ENCODE measurements around the gene MRPS27. TPM values are rescaled to one million over a fixed set of nuclear protein-coding genes. Genes with fewer than 3 reads are reported as not detected.

Gene MRPS27
- total and polyA plus RNA-seq, 4 donors, result 17.6 to 38.7 (median 34.9) TPM

DNA sequence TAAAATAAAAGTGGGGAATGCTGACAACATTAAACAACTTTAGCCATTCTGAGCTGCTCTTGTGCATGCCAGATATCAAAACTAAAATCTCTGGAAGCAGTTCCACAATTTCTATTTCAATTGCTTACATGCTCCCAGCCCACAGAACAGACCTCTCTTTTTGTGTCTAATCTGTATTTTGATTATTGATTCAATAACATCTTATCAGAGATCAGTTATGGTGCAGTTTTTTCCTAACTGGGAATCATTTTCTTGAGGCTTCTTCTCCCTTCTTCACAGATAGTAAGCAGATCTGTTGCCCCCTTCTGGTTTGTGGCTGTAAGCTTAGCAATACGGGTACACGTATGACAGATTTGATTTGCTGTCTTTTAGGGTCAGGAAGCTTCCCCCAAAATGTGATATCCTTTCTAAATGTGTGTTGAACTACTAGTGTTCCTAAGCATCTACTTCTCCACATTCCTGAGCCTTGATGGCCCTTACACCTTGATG lies 39.4 kb downstream of the MRPS27 start:
- H3K27me3 ChIP-seq (ENCODE audit: control insufficient read depth in 4 of 4, insufficient read depth in 4 of 4, low read length in 3 of 4), result no peaks in the 10 kb centered on the region
- no peak overlapping the region for H3K9ac ChIP-seq (ENCODE audit: low read depth in 1 of 2, low read length in 2 of 2)
- TF ChIP-seq EGR1 (IDR thresholded peaks at IDR 0.05; ENCODE audit: low read depth in 2 of 2) (no peak), RAD21 (IDR thresholded peaks at IDR 0.05) (peak; percentile 20 to 57), SP1 (IDR thresholded peaks at IDR 0.05) (no peak), FOXA2 (IDR thresholded peaks at IDR 0.05) (no peak)
- H3K36me3 ChIP-seq (ENCODE audit: control insufficient read depth in 4 of 4, insufficient read depth in 3 of 4, low read depth in 1 of 4, low read length in 3 of 4), result no peaks in the 10 kb centered on the region
- 80% methylated on average over 2 of the region's 2 CpGs for WGBS
- H3K4me1 ChIP-seq (ENCODE audit: control insufficient read depth in 4 of 4, insufficient read depth in 4 of 4, low read length in 3 of 4), result no peaks in the 10 kb centered on the region
- DNase-seq (ENCODE audit: low spot score), result no peak
- H3K27ac ChIP-seq (ENCODE audit: low read depth in 1 of 2, low read length in 2 of 2), result no peak overlapping the region
- H3K4me3 ChIP-seq (ENCODE audit: low read depth in 1 of 3, low read length in 3 of 3), result no peak overlapping the region
- no peaks in the 10 kb centered on the region for H3K9me3 ChIP-seq (ENCODE audit: control insufficient read depth in 4 of 4, low read length in 3 of 4)

DNA sequence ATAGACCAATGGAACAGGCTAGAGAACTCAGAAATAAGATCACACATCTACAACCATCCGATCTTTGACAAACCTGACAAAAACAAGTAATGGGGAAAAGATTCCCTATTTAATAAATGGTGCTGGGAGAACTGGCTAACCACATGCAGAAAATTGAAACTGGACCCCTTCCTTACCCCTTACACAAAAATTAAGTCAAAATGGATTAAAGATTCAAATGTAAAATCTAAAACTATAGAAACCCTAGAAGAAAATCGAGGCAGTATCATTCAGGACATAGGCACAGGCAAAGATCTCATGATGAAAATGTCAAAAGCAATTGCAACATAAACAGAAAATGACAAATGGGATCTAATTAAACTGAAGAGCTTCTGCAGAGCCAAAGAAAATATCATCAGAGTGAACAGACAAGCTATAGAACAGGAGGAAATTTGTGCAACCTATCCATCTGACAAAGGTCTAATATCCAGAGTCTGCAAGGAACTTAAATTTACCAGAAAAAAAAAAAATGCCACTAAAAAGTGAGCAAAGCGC lies 43.8 kb downstream of the MRPS27 start:
- Histone ChIP-seq H3K9ac (ENCODE audit: low read depth in 1 of 2, low read length in 2 of 2) (no peak overlapping the region), H3K4me3 (ENCODE audit: low read depth in 1 of 3, low read length in 3 of 3) (no peak overlapping the region), H3K27ac (ENCODE audit: low read depth in 1 of 2, low read length in 2 of 2) (no peak overlapping the region), H3K27me3 (ENCODE audit: control insufficient read depth in 4 of 4, insufficient read depth in 4 of 4, low read length in 3 of 4) (no peaks in the 10 kb centered on the region), H3K9me3 (ENCODE audit: control insufficient read depth in 4 of 4, low read length in 3 of 4) (no peaks in the 10 kb centered on the region), H3K4me1 (ENCODE audit: control insufficient read depth in 4 of 4, insufficient read depth in 4 of 4, low read length in 3 of 4) (no peaks in the 10 kb centered on the region), H3K36me3 (ENCODE audit: control insufficient read depth in 4 of 4, insufficient read depth in 3 of 4, low read depth in 1 of 4, low read length in 3 of 4) (no peaks in the 10 kb centered on the region)
- WGBS, result 98% methylated on average over 3 of the region's 3 CpGs
- TF ChIP-seq, protein P1, sequence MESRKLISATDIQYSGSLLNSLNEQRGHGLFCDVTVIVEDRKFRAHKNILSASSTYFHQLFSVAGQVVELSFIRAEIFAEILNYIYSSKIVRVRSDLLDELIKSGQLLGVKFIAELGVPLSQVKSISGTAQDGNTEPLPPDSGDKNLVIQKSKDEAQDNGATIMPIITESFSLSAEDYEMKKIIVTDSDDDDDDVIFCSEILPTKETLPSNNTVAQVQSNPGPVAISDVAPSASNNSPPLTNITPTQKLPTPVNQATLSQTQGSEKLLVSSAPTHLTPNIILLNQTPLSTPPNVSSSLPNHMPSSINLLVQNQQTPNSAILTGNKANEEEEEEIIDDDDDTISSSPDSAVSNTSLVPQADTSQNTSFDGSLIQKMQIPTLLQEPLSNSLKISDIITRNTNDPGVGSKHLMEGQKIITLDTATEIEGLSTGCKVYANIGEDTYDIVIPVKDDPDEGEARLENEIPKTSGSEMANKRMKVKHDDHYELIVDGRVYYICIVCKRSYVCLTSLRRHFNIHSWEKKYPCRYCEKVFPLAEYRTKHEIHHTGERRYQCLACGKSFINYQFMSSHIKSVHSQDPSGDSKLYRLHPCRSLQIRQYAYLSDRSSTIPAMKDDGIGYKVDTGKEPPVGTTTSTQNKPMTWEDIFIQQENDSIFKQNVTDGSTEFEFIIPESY (IDR thresholded peaks at IDR 0.05), result no peak
- TF ChIP-seq NR2F2 (IDR thresholded peaks at IDR 0.05), result no peak
- no peak for TF ChIP-seq TAF1 (conservative IDR thresholded peaks at IDR 0.05)
- TF ChIP-seq GABPA (IDR thresholded peaks at IDR 0.05 in 1 of 2, conservative IDR thresholded peaks at IDR 0.05 in 1 of 2), result no peak
- TF ChIP-seq, protein P2, sequence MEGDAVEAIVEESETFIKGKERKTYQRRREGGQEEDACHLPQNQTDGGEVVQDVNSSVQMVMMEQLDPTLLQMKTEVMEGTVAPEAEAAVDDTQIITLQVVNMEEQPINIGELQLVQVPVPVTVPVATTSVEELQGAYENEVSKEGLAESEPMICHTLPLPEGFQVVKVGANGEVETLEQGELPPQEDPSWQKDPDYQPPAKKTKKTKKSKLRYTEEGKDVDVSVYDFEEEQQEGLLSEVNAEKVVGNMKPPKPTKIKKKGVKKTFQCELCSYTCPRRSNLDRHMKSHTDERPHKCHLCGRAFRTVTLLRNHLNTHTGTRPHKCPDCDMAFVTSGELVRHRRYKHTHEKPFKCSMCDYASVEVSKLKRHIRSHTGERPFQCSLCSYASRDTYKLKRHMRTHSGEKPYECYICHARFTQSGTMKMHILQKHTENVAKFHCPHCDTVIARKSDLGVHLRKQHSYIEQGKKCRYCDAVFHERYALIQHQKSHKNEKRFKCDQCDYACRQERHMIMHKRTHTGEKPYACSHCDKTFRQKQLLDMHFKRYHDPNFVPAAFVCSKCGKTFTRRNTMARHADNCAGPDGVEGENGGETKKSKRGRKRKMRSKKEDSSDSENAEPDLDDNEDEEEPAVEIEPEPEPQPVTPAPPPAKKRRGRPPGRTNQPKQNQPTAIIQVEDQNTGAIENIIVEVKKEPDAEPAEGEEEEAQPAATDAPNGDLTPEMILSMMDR (IDR thresholded peaks at IDR 0.05; ENCODE audit: low read depth, low read length, missing input control), result no peak
- TF ChIP-seq FOXA2 (IDR thresholded peaks at IDR 0.05), result no peak
- no peak for TF ChIP-seq HNF4A (conservative IDR thresholded peaks at IDR 0.05)
- no peak for TF ChIP-seq SP1 (IDR thresholded peaks at IDR 0.05)
- no peak for TF ChIP-seq YY1 (IDR thresholded peaks at IDR 0.05)
- no peak for DNase-seq (ENCODE audit: low spot score)

DNA sequence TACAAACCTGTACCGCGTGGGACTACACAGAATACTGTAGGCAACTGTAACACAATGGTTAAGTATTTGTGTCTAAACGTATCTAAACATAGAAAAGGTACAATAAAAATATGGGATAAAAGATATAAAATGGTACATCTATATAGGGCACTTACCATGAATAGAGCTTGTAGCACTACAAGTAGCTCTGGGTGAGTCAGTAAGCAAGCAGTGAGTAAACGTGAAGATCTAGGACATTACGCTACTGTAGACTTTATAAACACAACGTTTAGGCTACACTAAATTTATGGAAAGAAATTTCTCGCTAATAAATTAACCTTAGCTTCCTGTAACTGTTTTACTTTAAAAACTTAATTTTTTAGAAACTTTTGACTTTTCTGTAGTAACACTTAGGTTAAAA lies 46.5 kb downstream of the MRPS27 start:
- no peaks in the 10 kb centered on the region for H3K27me3 ChIP-seq (ENCODE audit: control insufficient read depth in 4 of 4, insufficient read depth in 4 of 4, low read length in 3 of 4)
- 96% methylated on average over 7 of the region's 7 CpGs for WGBS
- no peak overlapping the region for H3K4me3 ChIP-seq (ENCODE audit: low read depth in 1 of 3, low read length in 3 of 3)
- no peaks in the 10 kb centered on the region for H3K36me3 ChIP-seq (ENCODE audit: control insufficient read depth in 4 of 4, insufficient read depth in 3 of 4, low read depth in 1 of 4, low read length in 3 of 4)
- no peak overlapping the region for H3K27ac ChIP-seq (ENCODE audit: low read depth in 1 of 2, low read length in 2 of 2)
- H3K9ac ChIP-seq (ENCODE audit: low read depth in 1 of 2, low read length in 2 of 2), result no peak overlapping the region
- H3K4me1 ChIP-seq (ENCODE audit: control insufficient read depth in 4 of 4, insufficient read depth in 4 of 4, low read length in 3 of 4), result peaks cover 0 to 4% (median 0%) of the 10 kb centered on the region in 4 donors
- no peaks in the 10 kb centered on the region for H3K9me3 ChIP-seq (ENCODE audit: control insufficient read depth in 4 of 4, low read length in 3 of 4)
- DNase-seq (ENCODE audit: low spot score), result no peak
- TF ChIP-seq HNF4A (conservative IDR thresholded peaks at IDR 0.05) (no peak), FOXA2 (IDR thresholded peaks at IDR 0.05) (no peak), RXRA (IDR thresholded peaks at IDR 0.05) (no peak), JUND (IDR thresholded peaks at IDR 0.05) (no peak), SP1 (IDR thresholded peaks at IDR 0.05) (no peak), EGR1 (IDR thresholded peaks at IDR 0.05; ENCODE audit: low read depth in 2 of 2) (no peak), HNF4G (IDR thresholded peaks at IDR 0.05) (no peak), GABPA (IDR thresholded peaks at IDR 0.05 in 1 of 2, conservative IDR thresholded peaks at IDR 0.05 in 1 of 2) (no peak), FOXA1 (IDR thresholded peaks at IDR 0.05) (no peak), NR2F2 (IDR thresholded peaks at IDR 0.05) (no peak), YY1 (IDR thresholded peaks at IDR 0.05) (no peak), RAD21 (IDR thresholded peaks at IDR 0.05) (no peak), TAF1 (conservative IDR thresholded peaks at IDR 0.05) (no peak)
- TF ChIP-seq, protein P3, sequence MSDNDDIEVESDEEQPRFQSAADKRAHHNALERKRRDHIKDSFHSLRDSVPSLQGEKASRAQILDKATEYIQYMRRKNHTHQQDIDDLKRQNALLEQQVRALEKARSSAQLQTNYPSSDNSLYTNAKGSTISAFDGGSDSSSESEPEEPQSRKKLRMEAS (IDR thresholded peaks at IDR 0.05), result no peak
- TF ChIP-seq, protein P4, sequence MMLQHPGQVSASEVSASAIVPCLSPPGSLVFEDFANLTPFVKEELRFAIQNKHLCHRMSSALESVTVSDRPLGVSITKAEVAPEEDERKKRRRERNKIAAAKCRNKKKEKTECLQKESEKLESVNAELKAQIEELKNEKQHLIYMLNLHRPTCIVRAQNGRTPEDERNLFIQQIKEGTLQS (IDR thresholded peaks at IDR 0.05), result no peak
- TF ChIP-seq, protein P5, sequence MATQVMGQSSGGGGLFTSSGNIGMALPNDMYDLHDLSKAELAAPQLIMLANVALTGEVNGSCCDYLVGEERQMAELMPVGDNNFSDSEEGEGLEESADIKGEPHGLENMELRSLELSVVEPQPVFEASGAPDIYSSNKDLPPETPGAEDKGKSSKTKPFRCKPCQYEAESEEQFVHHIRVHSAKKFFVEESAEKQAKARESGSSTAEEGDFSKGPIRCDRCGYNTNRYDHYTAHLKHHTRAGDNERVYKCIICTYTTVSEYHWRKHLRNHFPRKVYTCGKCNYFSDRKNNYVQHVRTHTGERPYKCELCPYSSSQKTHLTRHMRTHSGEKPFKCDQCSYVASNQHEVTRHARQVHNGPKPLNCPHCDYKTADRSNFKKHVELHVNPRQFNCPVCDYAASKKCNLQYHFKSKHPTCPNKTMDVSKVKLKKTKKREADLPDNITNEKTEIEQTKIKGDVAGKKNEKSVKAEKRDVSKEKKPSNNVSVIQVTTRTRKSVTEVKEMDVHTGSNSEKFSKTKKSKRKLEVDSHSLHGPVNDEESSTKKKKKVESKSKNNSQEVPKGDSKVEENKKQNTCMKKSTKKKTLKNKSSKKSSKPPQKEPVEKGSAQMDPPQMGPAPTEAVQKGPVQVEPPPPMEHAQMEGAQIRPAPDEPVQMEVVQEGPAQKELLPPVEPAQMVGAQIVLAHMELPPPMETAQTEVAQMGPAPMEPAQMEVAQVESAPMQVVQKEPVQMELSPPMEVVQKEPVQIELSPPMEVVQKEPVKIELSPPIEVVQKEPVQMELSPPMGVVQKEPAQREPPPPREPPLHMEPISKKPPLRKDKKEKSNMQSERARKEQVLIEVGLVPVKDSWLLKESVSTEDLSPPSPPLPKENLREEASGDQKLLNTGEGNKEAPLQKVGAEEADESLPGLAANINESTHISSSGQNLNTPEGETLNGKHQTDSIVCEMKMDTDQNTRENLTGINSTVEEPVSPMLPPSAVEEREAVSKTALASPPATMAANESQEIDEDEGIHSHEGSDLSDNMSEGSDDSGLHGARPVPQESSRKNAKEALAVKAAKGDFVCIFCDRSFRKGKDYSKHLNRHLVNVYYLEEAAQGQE (IDR thresholded peaks at IDR 0.05), result no peak

Measured in liver (tissue), 9 donors.